Trophoblast cell (in vitro differentiated cells and primary cell): Measurements from ENCODE around the gene PHPT1.

Experiments
- DNase-seq, 2 donors: peaks; one replicate each; pipeline ENCODE4 v3.0.0-alpha.2; 2016
- H2AFZ ChIP-seq: 2 replicates; pipeline ENCODE4 v1.6.1; 2013; ENCODE audit warnings: low read length, moderate library complexity, mild to moderate bottlenecking; ENCODE audit not compliant: insufficient read depth, poor library complexity
- H2AK5ac ChIP-seq: 2 replicates; pipeline ENCODE4 v1.6.1; 2013; ENCODE audit warnings: mild to moderate bottlenecking, low read length
- H2BK120ac ChIP-seq: 2 replicates; pipeline ENCODE4 v1.6.1; 2013; ENCODE audit warnings: low read length, mild to moderate bottlenecking, moderate library complexity; ENCODE audit not compliant: insufficient read depth, poor library complexity
- H2BK12ac ChIP-seq: 2 replicates; pipeline ENCODE4 v1.6.1; 2013; ENCODE audit warnings: mild to moderate bottlenecking, low read length, moderate library complexity
- H2BK5ac ChIP-seq: 2 replicates; pipeline ENCODE4 v1.6.1; 2013; ENCODE audit warnings: low read length, low read depth, moderate library complexity, mild to moderate bottlenecking; ENCODE audit not compliant: poor library complexity
- H3K14ac ChIP-seq: 2 replicates; pipeline ENCODE4 v1.6.1; 2013; ENCODE audit warnings: mild to moderate bottlenecking, low read length
- H3K18ac ChIP-seq: 2 replicates; pipeline ENCODE4 v1.6.1; 2013; ENCODE audit warnings: mild to moderate bottlenecking, low read length
- H3K23ac ChIP-seq: 2 replicates; pipeline ENCODE4 v1.6.1; 2013; ENCODE audit warnings: low read length
- H3K27ac ChIP-seq: 2 replicates; pipeline ENCODE4 v1.5.1; 2013; ENCODE audit warnings: low read depth, mild to moderate bottlenecking, inconsistent platforms, low read length, moderate library complexity
- H3K27me3 ChIP-seq: 2 replicates; pipeline ENCODE4 v1.6.1; 2013; ENCODE audit warnings: inconsistent platforms, mild to moderate bottlenecking, low read length, moderate library complexity; ENCODE audit not compliant: insufficient read depth
- H3K36me3 ChIP-seq, 2 experiments: 1 replicate in 1 of 2; 2 replicates in 1 of 2; pipeline ENCODE4 v1.6.1; 2013; ENCODE audit warnings: low read length in 2 of 2, mild to moderate bottlenecking in 2 of 2, moderate library complexity in 1 of 2; ENCODE audit not compliant: insufficient read depth in 2 of 2, control insufficient read depth in 1 of 2
- H3K4ac ChIP-seq: 2 replicates; pipeline ENCODE4 v1.6.1; 2013; ENCODE audit warnings: low read depth, mild to moderate bottlenecking, low read length, moderate library complexity
- H3K4me1 ChIP-seq, 2 experiments: 1 replicate in 1 of 2; 2 replicates in 1 of 2; pipeline ENCODE4 v1.6.1; 2013; ENCODE audit warnings: low read length in 2 of 2, mild to moderate bottlenecking in 2 of 2, moderate library complexity in 1 of 2; ENCODE audit not compliant: insufficient read depth in 2 of 2, control insufficient read depth in 1 of 2
- H3K4me2 ChIP-seq: 2 replicates; pipeline ENCODE4 v1.6.1; 2013; ENCODE audit warnings: inconsistent platforms, mild to moderate bottlenecking, low read length, moderate library complexity
- H3K4me3 ChIP-seq: 2 replicates; pipeline ENCODE4 v1.5.1; 2013; ENCODE audit warnings: mild to moderate bottlenecking, low read depth, low read length, inconsistent platforms
- H3K79me1 ChIP-seq: one replicate; pipeline ENCODE4 v1.6.1; 2013; ENCODE audit warnings: low read length
- H3K79me2 ChIP-seq: 2 replicates; pipeline ENCODE4 v1.6.1; 2013; ENCODE audit warnings: low read length, mild to moderate bottlenecking; ENCODE audit not compliant: control insufficient read depth, insufficient read depth, poor library complexity
- H3K9ac ChIP-seq: 2 replicates; pipeline ENCODE4 v1.6.1; 2013; ENCODE audit warnings: mild to moderate bottlenecking, low read length
- H3K9me3 ChIP-seq: 2 replicates; pipeline ENCODE4 v1.6.1; 2013; ENCODE audit warnings: low read depth, mild to moderate bottlenecking, control low read depth, inconsistent platforms, low read length; ENCODE audit not compliant: insufficient read depth
- H4K12ac ChIP-seq: 2 replicates; pipeline ENCODE4 v1.6.1; 2013; ENCODE audit warnings: low read depth, mild to moderate bottlenecking, low read length, moderate library complexity
- H4K8ac ChIP-seq: 2 replicates; pipeline ENCODE4 v1.6.1; 2013; ENCODE audit warnings: low read depth, mild to moderate bottlenecking, low read length, moderate library complexity
- H4K91ac ChIP-seq: one replicate; pipeline ENCODE4 v1.6.1; 2013; ENCODE audit warnings: low read depth, mild to moderate bottlenecking, low read length, moderate library complexity
- WGBS: extraction: QIAGEN DNeasy Blood & Tissue Kit; methylation state at CpG from one replicate; pipeline ENCODE4 v1.1.7; 2013; ENCODE audit warnings: missing lambda C conversion rate; ENCODE audit not compliant: insufficient read length, insufficient coverage; ENCODE audit errors: extremely low coverage; 5-methylcytosine and 5-hydroxymethylcytosine counted together

PHPT1 gene

GRCh38 chr9:136876476-136876875 is 27.3 kb downstream of the PHPT1 start:
- no peak overlapping the region for H2BK5ac ChIP-seq
- no peak overlapping the region for H3K23ac ChIP-seq
- H2BK120ac ChIP-seq, result no peak overlapping the region
- no peak overlapping the region for H2AFZ ChIP-seq
- H3K4ac ChIP-seq, result no peak overlapping the region
- H3K79me1 ChIP-seq, result no peaks in the 10 kb centered on the region
- H3K14ac ChIP-seq, result no peak overlapping the region
- no peak overlapping the region for H2BK12ac ChIP-seq
- DNase-seq, result no peak
- no peak overlapping the region for H2AK5ac ChIP-seq
- H3K36me3 ChIP-seq, result no peaks in the 10 kb centered on the region
- WGBS, result no CpG with 5 or more reads among the region's 5 CpGs
- H3K27me3 ChIP-seq, result no peaks in the 10 kb centered on the region
- H4K12ac ChIP-seq, result no peak overlapping the region
- no peak overlapping the region for H3K9ac ChIP-seq
- no peak overlapping the region for H4K8ac ChIP-seq
- no peaks in the 10 kb centered on the region for H3K79me2 ChIP-seq
- H3K18ac ChIP-seq, result no peak overlapping the region
- H3K4me1 ChIP-seq, result peaks cover 1 to 2% of the 10 kb centered on the region in 2 experiments
- no peak overlapping the region for H3K27ac ChIP-seq
- no peak overlapping the region for H3K4me3 ChIP-seq
- H3K4me2 ChIP-seq, result no peak overlapping the region
- H4K91ac ChIP-seq, result no peak overlapping the region
- H3K9me3 ChIP-seq, result peaks cover 13% of the 10 kb centered on the region

GRCh38 chr9:136880651-136881050 is 31.4 kb downstream of the PHPT1 start:
- H3K9me3 ChIP-seq, result peaks cover 9% of the 10 kb centered on the region
- no peak overlapping the region for H2BK12ac ChIP-seq
- H2AK5ac ChIP-seq, result no peak overlapping the region
- H3K79me1 ChIP-seq, result no peaks in the 10 kb centered on the region
- H4K91ac ChIP-seq, result no peak overlapping the region
- peaks cover 13 to 14% of the 10 kb centered on the region in 2 experiments for H3K4me1 ChIP-seq
- no peak overlapping the region for H3K23ac ChIP-seq
- no peaks in the 10 kb centered on the region for H3K27me3 ChIP-seq
- H2AFZ ChIP-seq, result no peak overlapping the region
- H3K36me3 ChIP-seq, result no peaks in the 10 kb centered on the region
- no CpG with 5 or more reads among the region's 11 CpGs for WGBS
- DNase-seq, result no peak
- H3K18ac ChIP-seq, result no peak overlapping the region
- H3K9ac ChIP-seq, result no peak overlapping the region
- H4K12ac ChIP-seq, result no peak overlapping the region
- H3K4me2 ChIP-seq, result no peak overlapping the region
- H3K79me2 ChIP-seq, result no peaks in the 10 kb centered on the region
- H3K14ac ChIP-seq, result no peak overlapping the region
- peak overlapping the region; percentile 54 for H2BK120ac ChIP-seq
- H2BK5ac ChIP-seq, result no peak overlapping the region
- H3K4ac ChIP-seq, result no peak overlapping the region
- H3K4me3 ChIP-seq, result no peak overlapping the region
- H3K27ac ChIP-seq, result no peak overlapping the region
- H4K8ac ChIP-seq, result no peak overlapping the region

- H3K4me3 ChIP-seq, result no peak overlapping the region
- H2BK120ac ChIP-seq, result no peak overlapping the region
- no peak overlapping the region for H3K14ac ChIP-seq
Observed at GRCh38 chr9:136881691-136882108, 32.5 kb downstream of the PHPT1 start.

GRCh38 chr9:136882109-136882946 is 33.1 kb downstream of the PHPT1 start:
- Histone ChIP-seq H3K27ac (peak overlapping the region; percentile 4), H3K14ac (peak overlapping the region; percentile 19)
- no CpG with 5 or more reads among the region's 19 CpGs for WGBS

More at GRCh38 chr9:136881691-136882108, 32.5 kb downstream of the PHPT1 start:
- Histone ChIP-seq H2BK12ac (no peak overlapping the region), H3K9ac (no peak overlapping the region), H3K23ac (no peak overlapping the region), H3K4me1 (peaks cover 13 to 14% of the 10 kb centered on the region in 2 experiments), H3K4ac (no peak overlapping the region), H3K27me3 (no peaks in the 10 kb centered on the region), H3K27ac (peak overlapping the region; percentile 4), H3K18ac (no peak overlapping the region), H3K79me1 (peaks cover 4% of the 10 kb centered on the region), H3K9me3 (peaks cover 7% of the 10 kb centered on the region), H2AFZ (no peak overlapping the region), H3K4me2 (no peak overlapping the region), H4K91ac (no peak overlapping the region), H4K8ac (no peak overlapping the region), H4K12ac (no peak overlapping the region), H3K36me3 (no peaks in the 10 kb centered on the region), H3K79me2 (peaks cover 2% of the 10 kb centered on the region), H2AK5ac (no peak overlapping the region), H2BK5ac (no peak overlapping the region)
- DNase-seq, result peak in 1 of 2 donors; percentile 13
- WGBS, result no CpG with 5 or more reads among the region's 9 CpGs

More at GRCh38 chr9:136882109-136882946, 33.1 kb downstream of the PHPT1 start:
- Histone ChIP-seq H3K27me3 (no peaks in the 10 kb centered on the region), H3K79me2 (peaks cover 8% of the 10 kb centered on the region), H3K4ac (no peak overlapping the region), H2BK120ac (peak overlapping the region; percentile 12), H3K23ac (no peak overlapping the region), H2AFZ (no peak overlapping the region), H2AK5ac (no peak overlapping the region), H3K4me3 (no peak overlapping the region), H4K91ac (no peak overlapping the region), H3K4me2 (peak overlapping the region; percentile 8), H4K12ac (no peak overlapping the region), H3K79me1 (peaks cover 10% of the 10 kb centered on the region), H2BK5ac (no peak overlapping the region), H3K9ac (no peak overlapping the region), H3K36me3 (no peaks in the 10 kb centered on the region), H4K8ac (no peak overlapping the region), H2BK12ac (no peak overlapping the region), H3K4me1 (peaks cover 16 to 17% of the 10 kb centered on the region in 2 experiments), H3K9me3 (peaks cover 6% of the 10 kb centered on the region), H3K18ac (peak overlapping the region; percentile 24)
- DNase-seq, result peak; percentile 61
